Stimulated activated CD4-positive, alpha-beta T cell treated with anti-CD3 and anti-CD28 coated beads, TNF-alpha, amount 100 ng/mL, for 24 hours (primary cell): ENCODE data around the gene PLPPR2.
A peak's percentile ranks its signal among the peaks of the same experiment; 100 is the strongest.
"Not testable (repeated sequence)": the region's sequence is repeated elsewhere in the genome, so short reads cannot be mapped to it uniquely, and the experiment has no call there.

ENCODE experiments used
- DNase-seq, 3 experiments: peaks; one replicate each; pipeline ENCODE4 v3.0.0-alpha.2; 2020; ENCODE audit warnings: low read depth in 3 of 3

The PLPPR2 gene

GRCh38 chr19:11373885-11374432 lies 18.7 kb downstream of the PLPPR2 start:
- no peak for DNase-seq

- peak; percentile 87 to 96 (median 95) for DNase-seq
These were observed 19.4 kb downstream of the PLPPR2 start, which contains the start of gene SWSAP1 for GRCh38 chr19:11374433-11375142. Gene SWSAP1 (plus strand): TSS chr19:11374666. CDS start chr19:11374681, 15 bp downstream.

- peak; percentile 25 to 64 (median 38) for DNase-seq
These were observed 20.1 kb downstream of the PLPPR2 start for GRCh38 chr19:11375143-11375948.

- no peak for DNase-seq
These were observed 22.0 kb downstream of the PLPPR2 start for GRCh38 chr19:11377237-11377636.

- no peak for DNase-seq
These were observed 22.5 kb downstream of the PLPPR2 start for GRCh38 chr19:11377756-11378155.

GRCh38 chr19:11378319-11379189 lies 23.3 kb downstream of the PLPPR2 start:
- DNase-seq: no peak

- DNase-seq: not testable (repeated sequence)
These were observed 24.1 kb downstream of the PLPPR2 start for GRCh38 chr19:11379269-11379845.

- no peak for DNase-seq
These were observed 24.7 kb downstream of the PLPPR2 start for GRCh38 chr19:11379857-11380350.

- DNase-seq: peak; percentile 87 to 95 (median 90)
These were observed 25.7 kb downstream of the PLPPR2 start for GRCh38 chr19:11380653-11381537.

- peak in 1 of 3 experiments; percentile 42 for DNase-seq
These were observed 27.9 kb downstream of the PLPPR2 start for GRCh38 chr19:11382898-11383705.

GRCh38 chr19:11383706-11384048 lies 28.4 kb downstream of the PLPPR2 start:
- no peak for DNase-seq

- no peak for DNase-seq
These were observed 29.5 kb downstream of the PLPPR2 start for GRCh38 chr19:11384778-11385129.

- no peak for DNase-seq
These were observed 32.2 kb downstream of the PLPPR2 start for GRCh38 chr19:11387162-11388034.

- DNase-seq: no peak
These were observed 35.1 kb downstream of the PLPPR2 start for GRCh38 chr19:11390359-11390758.

GRCh38 chr19:11390933-11391680 lies 35.9 kb downstream of the PLPPR2 start:
- DNase-seq: no peak

GRCh38 chr19:11397089-11397610 lies 41.9 kb downstream of the PLPPR2 start:
- DNase-seq: no peak

GRCh38 chr19:11399667-11400066 lies 44.4 kb downstream of the PLPPR2 start:
- DNase-seq: no peak
